HG03039 (cell line): ENCODE results near the gene CD200.

ENCODE experiments used
- ATAC-seq: cut with Tn5 transposase; IDR thresholded peaks from one replicate; pipeline ENCODE4 v1.9.1; 2021; ENCODE audit warnings: mild to moderate bottlenecking, moderate library complexity; ENCODE audit not compliant: unreplicated experiment

The CD200 gene

DNA sequence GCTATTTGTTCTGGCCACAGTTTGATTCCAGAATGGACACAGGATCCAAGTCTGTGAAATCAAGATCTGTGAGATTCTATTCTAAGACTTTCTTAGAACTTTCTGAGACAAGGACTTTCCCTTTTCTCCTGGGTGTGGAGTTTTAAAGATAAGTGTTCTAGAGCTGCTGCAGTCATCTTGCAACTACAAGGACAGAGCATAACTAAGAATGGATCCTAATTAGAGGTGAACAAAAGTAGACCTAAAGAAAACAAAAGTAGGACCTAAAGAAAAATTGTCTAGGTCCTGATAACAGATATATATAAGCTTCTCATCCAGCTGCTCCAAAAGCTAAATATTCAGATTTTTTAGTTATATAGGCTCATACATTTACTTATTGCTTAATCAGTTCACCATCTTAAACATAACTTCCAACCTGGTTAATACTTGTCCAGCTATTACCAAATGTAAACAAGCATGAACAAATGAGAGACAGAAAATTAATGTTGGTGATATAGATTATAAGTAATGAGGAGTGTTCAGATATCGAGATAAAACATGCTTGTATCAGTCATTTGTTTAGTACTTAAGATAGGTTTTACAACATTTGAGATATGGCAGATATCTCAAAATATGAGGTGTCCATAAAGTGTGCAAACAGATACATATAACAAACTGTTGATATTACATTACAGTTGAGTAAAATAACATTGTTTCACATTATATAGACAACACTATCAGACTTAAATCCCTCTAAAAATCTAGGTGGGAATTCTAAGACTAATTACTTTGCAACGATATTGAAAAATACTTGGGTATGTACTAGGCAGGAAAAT, 75.1 kb downstream of the CD200 start:
- ATAC-seq = no peak

GRCh38 chr3:112409041-112409440, 76.1 kb downstream of the CD200 start:
- no peak for ATAC-seq

DNA sequence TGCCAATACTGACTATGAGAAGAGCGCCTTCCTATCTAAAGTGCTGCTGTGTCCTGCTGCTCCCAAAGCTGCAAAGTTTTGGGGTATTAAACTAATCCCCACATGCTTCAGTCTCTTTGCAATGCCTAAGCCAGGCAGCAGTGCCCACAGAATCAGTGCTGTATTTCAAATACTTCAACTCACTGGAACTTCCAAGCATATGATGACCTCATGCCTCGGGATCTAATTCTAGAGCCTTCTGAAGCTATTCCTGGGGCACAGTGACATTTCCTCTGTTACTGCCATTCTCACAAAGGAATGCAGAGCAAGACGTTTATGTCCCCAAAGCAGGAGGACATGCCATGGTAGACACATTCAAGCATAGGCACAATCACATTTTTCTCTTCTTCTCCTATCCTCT, 78.5 kb downstream of the CD200 start:
- no peak for ATAC-seq
